Suprapubic skin (tissue), 4 donors: ENCODE results near the gene RELN. TPM values are rescaled to one million over a fixed set of nuclear protein-coding genes. Genes with fewer than 3 reads are reported as not detected.

Experiments
- DNase-seq, 2 donors: peaks; one replicate each; pipeline ENCODE4 v3.0.0-alpha.2; 2019; ENCODE audit warnings: low spot score in 2 of 2
- H3K27ac ChIP-seq: fragments of 200-600 bp; sonication (generic); one replicate; pipeline ENCODE4 v1.5.1; 2019
- H3K27me3 ChIP-seq: fragments of 200-600 bp; sonication (generic); one replicate; pipeline ENCODE4 v1.5.1; 2019
- H3K36me3 ChIP-seq: fragments of 200-600 bp; sonication (generic); one replicate; pipeline ENCODE4 v1.5.1; 2019
- H3K4me1 ChIP-seq: fragments of 200-600 bp; sonication (generic); one replicate; pipeline ENCODE4 v1.5.1; 2019
- H3K4me3 ChIP-seq: fragments of 200-600 bp; sonication (generic); one replicate; pipeline ENCODE4 v1.5.1; 2019; ENCODE audit warnings: mild to moderate bottlenecking
- H3K9me3 ChIP-seq: fragments of 200-600 bp; sonication (generic); one replicate; pipeline ENCODE4 v1.5.1; 2019
- EP300 ChIP-seq: sonication (generic); formaldehyde crosslinking; IDR thresholded peaks from one replicate; pipeline ENCODE4 v1.6.1; 2017; ENCODE audit warnings: antibody characterized with exemption
- POLR2A ChIP-seq, 2 donors: fragments of 450-650 bp; IDR thresholded peaks; one replicate each; pipeline ENCODE4 v1.6.1; 2017; ENCODE audit warnings: antibody characterized with exemption in 2 of 2, mild to moderate bottlenecking in 2 of 2, moderate library complexity in 2 of 2
- POLR2AphosphoS5 ChIP-seq, 3 donors: sonication (generic); formaldehyde crosslinking; IDR thresholded peaks; one replicate each; pipeline ENCODE4 v1.6.1; 2017; ENCODE audit warnings: antibody characterized with exemption in 3 of 3
- WGBS: methylation state at CpG from one replicate; pipeline ENCODE4 v1.1.5; 2018; 5-methylcytosine and 5-hydroxymethylcytosine counted together
- total RNA-seq, 4 donors: library from RNA; depleted of rRNA; stranded (reverse); fragments of >200 nt; gene quantifications; one replicate each; pipeline ENCODE4 v1.1.0, GENCODE V29; 2016
- TF ChIP-seq, protein P1 (sequence below), 2 donors: fragments of 200-600 bp in 1 of 2; fragments of 450-650 bp in 1 of 2; sonication (generic) in 1 of 2; IDR thresholded peaks; one replicate each; pipeline ENCODE4 v1.5.1; 2016 to 2019; ENCODE audit warnings: antibody characterized with exemption in 2 of 2, mild to moderate bottlenecking in 1 of 2, moderate library complexity in 1 of 2

The RELN gene
- total RNA-seq, 4 donors from 2014 or later: 0.72 to 1.8 (median 1.3) TPM

DNA sequence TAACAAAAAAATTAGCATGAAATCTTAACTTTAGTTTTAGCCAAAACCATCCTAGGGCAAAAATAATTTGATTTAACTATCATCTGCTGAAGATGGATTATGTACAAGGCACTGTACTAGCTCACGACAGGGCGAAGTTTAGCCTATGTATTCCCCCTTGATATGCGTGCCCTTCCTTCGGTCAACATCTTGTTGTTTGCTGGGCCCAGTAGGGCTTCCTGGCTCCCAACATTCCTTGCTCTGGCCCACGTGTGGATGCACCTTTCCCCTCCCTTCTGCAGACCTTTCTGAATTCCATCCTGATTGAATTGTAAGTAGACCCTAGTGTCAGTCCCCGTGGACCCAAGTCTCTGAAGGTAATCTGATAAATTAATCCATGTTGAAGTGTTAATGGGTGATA is 212.0 kb downstream of the RELN start:
- no peak overlapping the region for H3K4me3 ChIP-seq
- H3K4me1 ChIP-seq: no peaks in the 10 kb centered on the region
- H3K36me3 ChIP-seq: no peaks in the 10 kb centered on the region
- no peak for DNase-seq
- no peaks in the 10 kb centered on the region for H3K9me3 ChIP-seq
- H3K27me3 ChIP-seq: no peaks in the 10 kb centered on the region
- H3K27ac ChIP-seq: no peak overlapping the region
- WGBS: 74% methylated on average over 6 of the region's 6 CpGs
- no peak for TF ChIP-seq EP300
- TF ChIP-seq, protein P1, sequence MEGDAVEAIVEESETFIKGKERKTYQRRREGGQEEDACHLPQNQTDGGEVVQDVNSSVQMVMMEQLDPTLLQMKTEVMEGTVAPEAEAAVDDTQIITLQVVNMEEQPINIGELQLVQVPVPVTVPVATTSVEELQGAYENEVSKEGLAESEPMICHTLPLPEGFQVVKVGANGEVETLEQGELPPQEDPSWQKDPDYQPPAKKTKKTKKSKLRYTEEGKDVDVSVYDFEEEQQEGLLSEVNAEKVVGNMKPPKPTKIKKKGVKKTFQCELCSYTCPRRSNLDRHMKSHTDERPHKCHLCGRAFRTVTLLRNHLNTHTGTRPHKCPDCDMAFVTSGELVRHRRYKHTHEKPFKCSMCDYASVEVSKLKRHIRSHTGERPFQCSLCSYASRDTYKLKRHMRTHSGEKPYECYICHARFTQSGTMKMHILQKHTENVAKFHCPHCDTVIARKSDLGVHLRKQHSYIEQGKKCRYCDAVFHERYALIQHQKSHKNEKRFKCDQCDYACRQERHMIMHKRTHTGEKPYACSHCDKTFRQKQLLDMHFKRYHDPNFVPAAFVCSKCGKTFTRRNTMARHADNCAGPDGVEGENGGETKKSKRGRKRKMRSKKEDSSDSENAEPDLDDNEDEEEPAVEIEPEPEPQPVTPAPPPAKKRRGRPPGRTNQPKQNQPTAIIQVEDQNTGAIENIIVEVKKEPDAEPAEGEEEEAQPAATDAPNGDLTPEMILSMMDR (IDR thresholded peaks at IDR 0.05): no peak
- no peak for TF ChIP-seq POLR2AphosphoS5 (IDR thresholded peaks at IDR 0.05)
- TF ChIP-seq POLR2A (IDR thresholded peaks at IDR 0.05): no peak

DNA sequence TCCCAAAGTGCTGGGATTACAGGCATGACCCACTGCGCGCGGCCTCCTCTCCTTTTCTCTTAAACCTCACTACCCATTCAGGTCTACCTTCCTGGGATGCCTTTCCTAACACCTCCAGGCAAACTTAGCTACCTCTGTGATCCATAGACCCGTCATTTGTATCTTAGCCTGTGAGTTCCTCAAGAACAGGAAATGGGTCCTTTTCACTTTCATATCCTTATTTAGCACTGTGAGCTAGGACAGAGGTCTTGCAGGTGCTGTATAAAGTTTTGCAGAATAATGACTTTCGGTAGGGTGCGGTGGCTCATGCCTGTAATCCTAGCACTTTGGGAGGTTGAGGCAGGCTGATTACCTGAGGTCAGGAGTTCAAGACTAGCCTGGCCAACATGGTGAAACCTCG is 215.7 kb downstream of the RELN start:
- no peaks in the 10 kb centered on the region for H3K36me3 ChIP-seq
- WGBS: 89% methylated on average over 7 of the region's 7 CpGs

DNA sequence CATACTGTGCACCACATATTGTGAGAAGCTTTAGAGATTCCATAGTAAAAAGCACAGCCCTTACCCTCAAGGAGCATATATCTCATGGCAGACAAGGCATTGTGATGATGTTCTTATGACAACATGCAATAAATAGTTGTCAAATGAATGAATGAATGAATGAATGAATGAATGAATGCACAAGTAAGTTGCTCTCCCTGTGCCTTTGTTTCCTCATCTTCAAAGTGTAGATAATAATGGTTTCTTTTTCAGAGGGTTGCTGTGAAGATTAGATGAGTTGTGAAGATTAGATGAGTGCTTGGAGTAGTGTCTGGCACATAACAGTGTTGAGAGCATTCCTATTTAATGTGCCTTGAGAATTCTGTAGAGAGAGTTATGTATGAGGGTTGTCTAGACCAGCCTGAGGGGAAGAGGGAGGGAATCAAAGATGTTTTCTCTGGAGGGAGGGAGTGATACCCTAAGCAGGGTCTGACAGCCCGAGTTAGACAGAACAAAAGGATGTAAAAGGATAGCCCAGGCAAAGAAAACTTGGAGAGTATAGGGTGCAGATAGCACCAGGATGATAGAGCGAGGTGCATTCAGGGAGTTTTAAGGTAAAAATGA is 217.2 kb downstream of the RELN start:
- Histone ChIP-seq H3K36me3 (no peaks in the 10 kb centered on the region), H3K27me3 (no peaks in the 10 kb centered on the region), H3K27ac (no peak overlapping the region), H3K4me3 (no peak overlapping the region), H3K4me1 (no peaks in the 10 kb centered on the region), H3K9me3 (no peaks in the 10 kb centered on the region)
- 44% methylated on average over 2 of the region's 2 CpGs for WGBS
- DNase-seq: no peak
- no peak for TF ChIP-seq POLR2AphosphoS5 (IDR thresholded peaks at IDR 0.05)
- no peak for TF ChIP-seq EP300
- TF ChIP-seq POLR2A (IDR thresholded peaks at IDR 0.05): no peak

More for the DNA sequence above, 215.7 kb downstream of the RELN start:
- DNase-seq: no peak
- Histone ChIP-seq H3K4me3 (no peak overlapping the region), H3K27me3 (no peaks in the 10 kb centered on the region), H3K9me3 (no peaks in the 10 kb centered on the region), H3K27ac (no peak overlapping the region), H3K4me1 (no peaks in the 10 kb centered on the region)
- TF ChIP-seq, protein P1 (IDR thresholded peaks at IDR 0.05): no peak
- TF ChIP-seq EP300 (no peak), POLR2AphosphoS5 (IDR thresholded peaks at IDR 0.05) (no peak), POLR2A (IDR thresholded peaks at IDR 0.05) (no peak)

DNA sequence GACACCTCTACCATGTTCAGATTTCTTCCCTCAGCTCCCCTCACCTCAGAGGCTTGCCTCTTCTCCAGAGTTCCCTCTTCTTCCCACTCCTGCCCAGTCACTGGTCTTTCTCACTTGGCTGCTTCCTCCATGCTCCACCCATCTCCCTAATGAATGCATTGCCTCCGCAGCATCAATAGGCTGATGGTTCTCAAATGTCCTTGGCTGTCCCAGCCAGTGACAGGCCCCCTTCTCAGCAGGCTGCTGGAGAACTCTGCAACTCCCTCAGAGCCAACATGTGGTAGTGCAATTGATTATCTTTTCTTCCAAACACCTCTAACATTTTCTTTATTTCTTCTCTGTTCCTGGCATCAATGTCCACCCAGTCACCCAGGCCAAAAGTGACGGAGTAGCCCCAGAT is 218.2 kb downstream of the RELN start:
- Histone ChIP-seq H3K4me1 (no peaks in the 10 kb centered on the region), H3K27ac (no peak overlapping the region), H3K9me3 (no peaks in the 10 kb centered on the region), H3K36me3 (no peaks in the 10 kb centered on the region), H3K4me3 (no peak overlapping the region), H3K27me3 (no peaks in the 10 kb centered on the region)
- TF ChIP-seq EP300: no peak
- TF ChIP-seq, protein P1 (IDR thresholded peaks at IDR 0.05): no peak
- TF ChIP-seq POLR2A (IDR thresholded peaks at IDR 0.05): no peak
- no peak for TF ChIP-seq POLR2AphosphoS5 (IDR thresholded peaks at IDR 0.05)
- DNase-seq: no peak
- 82% methylated on average over 2 of the region's 2 CpGs for WGBS

DNA sequence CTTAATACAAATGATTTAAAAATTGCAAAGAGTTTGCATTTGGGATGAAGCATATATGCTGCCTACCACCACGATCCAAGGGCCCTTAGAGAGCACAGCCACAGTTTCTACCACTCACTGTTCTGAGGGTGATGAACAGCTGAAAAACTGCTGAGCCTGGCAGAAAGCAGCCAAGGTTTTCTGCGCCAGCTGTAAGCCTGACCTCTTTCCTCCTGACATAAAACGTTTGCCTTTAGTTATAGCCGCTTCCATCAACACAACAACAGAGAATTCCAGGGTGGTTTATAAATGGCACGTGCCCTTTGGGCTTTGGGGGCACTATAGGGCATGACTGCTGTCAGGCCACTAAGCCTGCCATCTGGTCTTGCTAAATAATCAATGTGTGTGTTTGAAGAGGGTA is 222.8 kb downstream of the RELN start:
- H3K9me3 ChIP-seq: no peaks in the 10 kb centered on the region
- H3K4me3 ChIP-seq: no peak overlapping the region
- no peak overlapping the region for H3K27ac ChIP-seq
- TF ChIP-seq POLR2AphosphoS5 (IDR thresholded peaks at IDR 0.05): no peak
- no peak for TF ChIP-seq POLR2A (IDR thresholded peaks at IDR 0.05)
- TF ChIP-seq EP300: no peak
- TF ChIP-seq, protein P1 (IDR thresholded peaks at IDR 0.05): no peak
- DNase-seq: no peak
- H3K36me3 ChIP-seq: no peaks in the 10 kb centered on the region
- WGBS: 43% methylated on average over 5 of the region's 5 CpGs
- H3K27me3 ChIP-seq: no peaks in the 10 kb centered on the region
- H3K4me1 ChIP-seq: no peaks in the 10 kb centered on the region

DNA sequence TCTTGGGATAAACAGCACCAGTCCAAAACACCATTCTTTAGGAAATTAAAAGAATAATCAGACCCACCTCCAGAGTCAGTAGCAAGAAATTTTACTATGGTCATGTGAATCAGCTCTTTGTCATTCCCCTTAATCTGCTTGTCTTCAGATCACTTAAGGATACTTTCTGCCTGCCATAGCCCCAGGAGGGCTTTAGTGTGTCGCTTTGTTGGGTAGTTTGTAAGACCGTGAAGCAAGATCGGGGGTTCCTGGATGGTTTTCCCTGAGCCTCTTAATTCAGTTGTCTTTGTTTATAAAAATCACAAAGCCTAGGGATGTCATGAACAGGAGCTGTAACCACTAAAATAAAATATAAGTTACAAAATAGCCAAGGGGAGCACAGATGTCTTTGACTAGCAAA is 223.6 kb downstream of the RELN start:
- H3K4me1 ChIP-seq: no peaks in the 10 kb centered on the region
- no peak overlapping the region for H3K4me3 ChIP-seq
- H3K27me3 ChIP-seq: no peaks in the 10 kb centered on the region
- DNase-seq: no peak
- TF ChIP-seq POLR2A (IDR thresholded peaks at IDR 0.05) (no peak), EP300 (no peak)
- TF ChIP-seq, protein P1 (IDR thresholded peaks at IDR 0.05): no peak
- H3K27ac ChIP-seq: no peak overlapping the region
- H3K9me3 ChIP-seq: no peaks in the 10 kb centered on the region
- WGBS: 35% methylated on average over 3 of the region's 3 CpGs
- H3K36me3 ChIP-seq: no peaks in the 10 kb centered on the region
